ENCODE data around the gene GNAS. TPM values are rescaled to one million over a fixed set of nuclear protein-coding genes. Genes with fewer than 3 reads are reported as not detected.

The GNAS gene
- total RNA-seq = 100 to 1,000 TPM; 462 to 623 TPM

DNA sequence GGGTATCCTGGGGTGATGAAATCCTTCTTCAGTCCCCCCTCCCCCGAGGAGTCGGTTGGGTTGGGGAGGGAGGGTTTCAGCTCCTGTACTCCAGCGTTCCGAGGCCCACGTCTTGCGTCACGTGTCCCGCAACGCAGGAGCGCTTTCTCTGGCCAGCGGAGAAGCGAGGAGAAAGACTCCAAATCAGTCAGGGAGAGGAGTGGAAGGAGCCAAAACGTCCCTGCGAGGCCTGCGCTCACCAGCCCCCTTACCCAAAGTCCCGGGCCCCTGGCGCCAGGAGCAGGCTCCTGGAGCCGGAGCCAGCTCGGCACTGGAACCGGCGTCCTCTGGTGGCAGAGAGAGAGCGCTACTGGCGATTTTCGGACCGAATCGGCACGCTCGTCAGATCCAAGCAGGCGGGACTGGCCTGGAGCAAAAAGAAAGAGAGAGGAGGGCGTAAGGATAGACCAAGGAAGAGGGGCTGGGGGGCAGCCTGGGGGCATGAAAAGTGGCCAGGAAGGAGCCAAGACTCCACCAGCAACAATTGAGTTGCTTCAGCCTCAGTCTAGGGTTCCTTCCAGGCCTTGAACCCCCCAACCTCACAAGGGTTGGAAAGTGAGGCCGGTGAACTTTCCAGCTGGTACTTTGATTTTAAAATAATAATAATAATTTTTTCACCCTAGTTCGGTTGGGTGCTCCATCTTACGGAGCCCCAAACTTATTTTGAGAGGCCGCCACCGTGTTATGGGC is at the start of gene GNAS:
Gene GNAS (plus strand): TSS at position 174 of the 729 bp plus-strand sequence.
- TF ChIP-seq POLR2A (IDR thresholded peaks at IDR 0.05) = no peak
- TF ChIP-seq, protein P1, sequence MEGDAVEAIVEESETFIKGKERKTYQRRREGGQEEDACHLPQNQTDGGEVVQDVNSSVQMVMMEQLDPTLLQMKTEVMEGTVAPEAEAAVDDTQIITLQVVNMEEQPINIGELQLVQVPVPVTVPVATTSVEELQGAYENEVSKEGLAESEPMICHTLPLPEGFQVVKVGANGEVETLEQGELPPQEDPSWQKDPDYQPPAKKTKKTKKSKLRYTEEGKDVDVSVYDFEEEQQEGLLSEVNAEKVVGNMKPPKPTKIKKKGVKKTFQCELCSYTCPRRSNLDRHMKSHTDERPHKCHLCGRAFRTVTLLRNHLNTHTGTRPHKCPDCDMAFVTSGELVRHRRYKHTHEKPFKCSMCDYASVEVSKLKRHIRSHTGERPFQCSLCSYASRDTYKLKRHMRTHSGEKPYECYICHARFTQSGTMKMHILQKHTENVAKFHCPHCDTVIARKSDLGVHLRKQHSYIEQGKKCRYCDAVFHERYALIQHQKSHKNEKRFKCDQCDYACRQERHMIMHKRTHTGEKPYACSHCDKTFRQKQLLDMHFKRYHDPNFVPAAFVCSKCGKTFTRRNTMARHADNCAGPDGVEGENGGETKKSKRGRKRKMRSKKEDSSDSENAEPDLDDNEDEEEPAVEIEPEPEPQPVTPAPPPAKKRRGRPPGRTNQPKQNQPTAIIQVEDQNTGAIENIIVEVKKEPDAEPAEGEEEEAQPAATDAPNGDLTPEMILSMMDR (IDR thresholded peaks at IDR 0.05) = peak; percentile 40 to 75 (median 58)
- Histone ChIP-seq H3K36me3 (replicated peaks in 1 of 2; ENCODE audit: insufficient read depth in 1 of 2, low read depth in 2 of 2) (no peaks in the 10 kb centered on the region), H3K4me3 (peak within 1 kb of the TSS in 1 of 2 donors; percentile 24), H3K4me1 (peaks cover 28% of the 10 kb centered on the region), H3K9me3 (no peaks in the 10 kb centered on the region), H3K27ac (no peak within 1 kb of the TSS), H3K27me3 (peaks cover 0 to 11% of the 10 kb centered on the region in 2 donors)
- ATAC-seq (peak; percentile 54), DNase-seq (peak; percentile 55 to 69 (median 66))
- intact Hi-C loops (cut with DNase I) = no loop called here
- 22 to 25% methylated on average over 32 to 35 of the region's 35 CpGs for WGBS, 2 donors

DNA sequence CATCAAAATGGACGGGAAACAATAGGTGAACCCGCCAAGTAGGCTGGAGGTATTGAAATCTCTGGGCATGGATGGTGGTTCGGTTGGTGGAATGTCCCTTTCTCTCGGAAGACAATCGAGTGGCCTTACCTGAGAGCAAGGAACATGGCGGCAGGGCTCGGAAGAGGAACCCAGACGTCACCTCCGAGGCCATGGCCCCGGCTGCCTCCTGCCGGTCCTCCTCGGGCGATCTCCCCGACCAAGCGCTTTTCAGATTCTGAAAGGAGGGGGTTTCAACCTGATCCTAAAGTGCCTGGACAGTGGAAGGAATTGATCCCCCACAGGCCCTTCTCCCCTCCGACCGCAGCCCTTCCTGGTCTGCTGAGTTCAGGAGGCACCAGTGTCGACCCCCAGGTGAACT is 49.0 kb upstream of the GNAS start:
- 77 to 82% methylated on average over 17 of the region's 18 CpGs for WGBS, 2 donors
- TF ChIP-seq, protein P1 (IDR thresholded peaks at IDR 0.05) = no peak
- TF ChIP-seq POLR2A (IDR thresholded peaks at IDR 0.05) = no peak

DNA sequence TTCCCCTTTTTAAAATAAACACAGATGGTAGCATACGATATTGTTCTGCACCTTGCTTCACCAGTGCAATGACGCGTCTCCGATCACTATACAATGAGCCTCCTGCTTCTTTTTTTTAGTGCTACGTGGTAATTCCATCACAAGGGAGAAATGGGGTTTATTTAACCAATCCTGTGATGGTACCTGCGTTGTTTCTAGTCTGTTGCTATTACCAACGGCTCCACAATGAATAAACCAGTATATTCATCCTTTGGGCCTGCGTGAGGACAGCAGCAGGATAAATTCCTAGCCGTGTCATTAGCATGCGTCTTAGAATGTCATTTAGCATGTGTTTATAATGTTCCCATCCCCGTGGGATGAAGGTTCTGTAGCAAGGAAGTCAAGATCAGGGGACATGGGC is 44.7 kb upstream of the GNAS start:
- Histone ChIP-seq H3K4me3 (no peak overlapping the region), H3K27me3 (no peaks in the 10 kb centered on the region), H3K9me3 (no peaks in the 10 kb centered on the region), H3K4me1 (no peaks in the 10 kb centered on the region), H3K36me3 (replicated peaks in 1 of 2; ENCODE audit: insufficient read depth in 1 of 2, low read depth in 2 of 2) (no peaks in the 10 kb centered on the region), H3K27ac (no peak overlapping the region)
- no peak for DNase-seq
- ATAC-seq = no peak
- 71% methylated on average over 11 of the region's 11 CpGs for WGBS, 2 donors
- no peak for TF ChIP-seq POLR2A (IDR thresholded peaks at IDR 0.05)
- TF ChIP-seq, protein P1 (IDR thresholded peaks at IDR 0.05) = no peak
- intact Hi-C loops (cut with DNase I) = no loop called here

More for the DNA sequence above, 49.0 kb upstream of the GNAS start:
- H3K27me3 ChIP-seq = no peaks in the 10 kb centered on the region
- no peaks in the 10 kb centered on the region for H3K4me1 ChIP-seq
- DNase-seq = no peak
- no peak overlapping the region for H3K27ac ChIP-seq
- ATAC-seq = no peak
- intact Hi-C loops (cut with DNase I) = no loop called here
- H3K4me3 ChIP-seq = no peak overlapping the region
- H3K9me3 ChIP-seq = no peaks in the 10 kb centered on the region
- no peaks in the 10 kb centered on the region for H3K36me3 ChIP-seq (replicated peaks in 1 of 2; ENCODE audit: insufficient read depth in 1 of 2, low read depth in 2 of 2)

DNA sequence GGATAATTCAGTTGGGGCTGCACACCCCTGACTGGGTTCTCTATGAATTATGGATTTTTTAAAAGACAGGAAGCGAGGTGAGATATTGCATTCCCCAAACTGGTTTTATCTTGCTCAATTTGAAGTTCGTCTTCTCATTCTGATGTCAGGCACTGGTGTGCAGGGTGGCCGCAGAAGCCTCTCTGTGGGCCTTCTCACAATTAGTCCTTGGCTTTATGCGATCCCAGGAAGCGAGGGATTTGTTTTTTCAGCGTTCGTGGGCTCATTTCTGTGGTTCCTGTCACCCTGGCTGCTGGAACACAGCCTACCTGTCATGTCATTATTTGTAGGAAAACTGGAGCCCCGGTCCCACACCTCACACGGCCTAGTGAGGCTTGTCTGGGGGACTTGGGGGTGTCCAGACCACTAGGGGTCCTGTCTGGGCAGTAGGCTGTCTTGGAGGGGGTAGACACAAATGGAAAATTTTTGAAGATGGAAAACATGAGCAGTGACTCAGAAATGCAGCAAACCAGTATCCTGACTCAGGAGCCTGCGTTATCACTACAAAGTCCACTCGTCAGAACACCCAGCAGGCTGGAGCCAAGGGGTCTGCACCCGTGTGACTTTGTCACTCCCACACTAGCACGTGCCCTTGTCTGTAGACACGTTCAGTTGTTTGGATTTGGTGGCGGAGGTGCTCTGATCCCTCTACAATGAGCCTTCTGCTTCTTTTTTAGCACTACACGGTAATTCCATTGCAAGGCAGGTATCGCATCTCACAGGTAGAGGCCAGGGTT is 44.1 kb upstream of the GNAS start:
- no peaks in the 10 kb centered on the region for H3K9me3 ChIP-seq
- ATAC-seq = no peak
- intact Hi-C loops (cut with DNase I) = no loop called here
- TF ChIP-seq POLR2A (IDR thresholded peaks at IDR 0.05) = no peak
- TF ChIP-seq, protein P1 (IDR thresholded peaks at IDR 0.05) = no peak
- no peak for DNase-seq
- no peaks in the 10 kb centered on the region for H3K27me3 ChIP-seq
- WGBS, 2 donors = 55 to 59% methylated on average over 17 of the region's 17 CpGs
- H3K36me3 ChIP-seq (replicated peaks in 1 of 2; ENCODE audit: insufficient read depth in 1 of 2, low read depth in 2 of 2) = no peaks in the 10 kb centered on the region
- H3K4me1 ChIP-seq = no peaks in the 10 kb centered on the region
- no peak overlapping the region for H3K4me3 ChIP-seq
- no peak overlapping the region for H3K27ac ChIP-seq
